ENCODE data around the gene HRK. TPM values are rescaled to one million over a fixed set of nuclear protein-coding genes. Genes with fewer than 3 reads are reported as not detected.

Gene HRK
- 0.09 TPM in 1 of 2 replicates, not detected in the other for total RNA-seq

DNA sequence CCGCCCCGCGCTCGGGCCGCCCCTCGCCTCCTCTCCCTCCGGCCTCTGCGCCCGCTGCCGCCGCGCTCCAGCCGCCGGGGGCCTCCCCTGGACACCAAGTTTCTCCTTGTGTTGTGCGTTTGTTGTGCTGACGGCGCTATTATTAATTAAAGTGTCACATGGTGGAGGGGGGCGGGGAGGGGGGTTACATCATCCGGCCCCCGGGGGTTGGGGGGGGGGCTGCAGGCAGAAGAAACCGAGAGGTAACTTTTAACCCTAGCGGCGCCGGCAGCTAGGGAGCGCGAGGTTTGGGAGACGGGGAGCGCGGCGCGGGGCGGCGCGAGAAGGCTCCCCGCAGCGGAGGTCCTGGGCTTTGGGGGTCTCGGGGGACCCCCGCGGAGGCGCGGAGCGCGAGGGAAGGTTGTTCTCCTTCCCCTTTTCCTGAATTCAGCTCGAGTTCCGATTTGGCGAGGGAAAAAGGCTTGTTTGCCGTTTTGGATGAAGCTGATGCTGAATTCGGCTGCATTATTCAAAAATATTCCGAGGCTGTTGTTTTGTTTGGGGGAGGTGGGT, at the start of gene HRK:
Gene HRK (minus strand): TSS at position 117 of the 552 bp plus-strand sequence. CDS start 134 bp downstream, outside the sequence.

DNA sequence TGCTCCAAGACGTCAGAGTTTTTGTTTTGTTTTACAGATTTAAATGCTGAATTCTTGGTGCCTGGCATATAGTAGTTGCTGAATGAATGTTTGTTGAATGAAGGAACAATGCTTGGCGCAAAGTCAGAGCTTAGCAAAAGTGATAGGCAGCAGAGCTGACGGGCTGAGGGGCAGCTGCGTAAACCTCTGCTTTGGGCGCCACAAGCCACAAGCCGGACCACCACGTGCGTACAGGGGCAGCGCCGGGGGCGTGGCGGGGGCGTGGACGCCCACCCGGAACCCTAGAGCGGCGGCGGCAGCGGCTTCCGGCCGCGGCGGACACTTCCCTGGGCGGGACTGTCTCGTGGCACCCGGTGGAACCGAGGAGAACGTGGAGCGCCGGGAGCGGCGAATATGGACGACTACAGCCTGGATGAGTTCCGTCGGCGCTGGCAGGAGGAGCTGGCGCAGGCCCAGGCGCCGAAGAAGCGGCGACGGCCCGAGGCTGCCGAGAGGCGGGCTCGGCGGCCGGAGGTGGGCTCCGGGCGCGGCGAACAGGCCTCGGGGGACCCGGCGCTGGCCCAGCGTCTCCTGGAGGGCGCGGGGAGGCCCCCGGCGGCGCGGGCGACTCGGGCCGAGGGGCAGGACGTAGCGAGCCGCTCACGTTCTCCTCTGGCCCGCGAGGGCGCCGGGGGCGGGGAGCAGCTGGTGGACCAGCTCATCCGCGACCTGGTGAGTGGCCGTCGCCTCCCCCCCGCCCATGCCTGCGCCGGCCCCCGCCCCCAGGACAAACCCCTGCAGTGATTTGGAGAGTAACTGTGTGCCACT, 29.6 kb upstream of the HRK start, which contains the start of gene FBXW8:
Gene FBXW8 (plus strand): TSS at position 306 of the 807 bp plus-strand sequence. CDS start 88 bp downstream, at position 394.

Other genes starting within 250 kb of the HRK start
- 20.0 and 20.5 TPM in 2 replicates for gene SPRING1, start 143.4 kb downstream of the HRK start, total RNA-seq
- 1.5 and 2.9 TPM in 2 replicates for gene RNFT2, start 143.1 kb downstream of the HRK start, total RNA-seq
- gene FBXW8, start 29.5 kb upstream of the HRK start, total RNA-seq: 19.7 and 20.9 TPM in 2 replicates
- gene TESC, start 218.0 kb upstream of the HRK start, total RNA-seq: not detected in 2 replicates